Measurements from ENCODE around the gene FARP1.
"Not testable (repeated sequence)": the region's sequence is repeated elsewhere in the genome, so short reads cannot be mapped to it uniquely, and the experiment has no call there.

FARP1 gene

GRCh38 chr13:98345107-98345935 is 202.4 kb downstream of the FARP1 start:
- no peak for DNase-seq

GRCh38 chr13:98346904-98347636 is 204.2 kb downstream of the FARP1 start:
- no peak for DNase-seq

- DNase-seq = no peak
Measured at GRCh38 chr13:98347756-98348155, 204.9 kb downstream of the FARP1 start.

- no peak for DNase-seq
Measured at GRCh38 chr13:98348466-98349200, 205.7 kb downstream of the FARP1 start.

- no peak for DNase-seq
Measured at GRCh38 chr13:98349731-98350305, 206.9 kb downstream of the FARP1 start.

- DNase-seq = no peak
Measured at GRCh38 chr13:98350746-98351330, 207.9 kb downstream of the FARP1 start.

- no peak for DNase-seq
Measured at GRCh38 chr13:98351636-98352035, 208.7 kb downstream of the FARP1 start.

- DNase-seq = no peak
Measured at GRCh38 chr13:98352226-98352625, 209.3 kb downstream of the FARP1 start.

- DNase-seq = no peak
Measured at GRCh38 chr13:98353750-98354149, 210.9 kb downstream of the FARP1 start.

GRCh38 chr13:98358937-98359336 is 216.0 kb downstream of the FARP1 start:
- no peak for DNase-seq

- no peak for DNase-seq
Measured at GRCh38 chr13:98360545-98360944, 217.7 kb downstream of the FARP1 start.

- no peak for DNase-seq
Measured at GRCh38 chr13:98363326-98363725, 220.4 kb downstream of the FARP1 start.

GRCh38 chr13:98364179-98364578 is 221.3 kb downstream of the FARP1 start:
- no peak for DNase-seq

- DNase-seq = no peak
Measured at GRCh38 chr13:98364647-98365046, 221.8 kb downstream of the FARP1 start.

GRCh38 chr13:98365302-98365701 is 222.4 kb downstream of the FARP1 start:
- DNase-seq = no peak

GRCh38 chr13:98366010-98366409 is 223.1 kb downstream of the FARP1 start:
- no peak for DNase-seq

- no peak for DNase-seq
Measured at GRCh38 chr13:98366443-98366842, 223.5 kb downstream of the FARP1 start.

GRCh38 chr13:98366959-98367358 is 224.1 kb downstream of the FARP1 start:
- no peak for DNase-seq

GRCh38 chr13:98368019-98368418 is 225.1 kb downstream of the FARP1 start:
- no peak for DNase-seq

GRCh38 chr13:98369520-98369919 is 226.6 kb downstream of the FARP1 start:
- not testable (repeated sequence) for DNase-seq

- no peak for DNase-seq
Measured at GRCh38 chr13:98370261-98370660, 227.4 kb downstream of the FARP1 start.

- no peak for DNase-seq
Measured at GRCh38 chr13:98370806-98371515, 228.1 kb downstream of the FARP1 start.

All from stimulated activated CD4-positive, alpha-beta T cell treated with anti-CD3 and anti-CD28 coated beads, Interleukin-4, amount 100 ng/mL, for 1 hour (primary cell).